ENCODE data around the gene COL9A2.

Gene COL9A2

DNA sequence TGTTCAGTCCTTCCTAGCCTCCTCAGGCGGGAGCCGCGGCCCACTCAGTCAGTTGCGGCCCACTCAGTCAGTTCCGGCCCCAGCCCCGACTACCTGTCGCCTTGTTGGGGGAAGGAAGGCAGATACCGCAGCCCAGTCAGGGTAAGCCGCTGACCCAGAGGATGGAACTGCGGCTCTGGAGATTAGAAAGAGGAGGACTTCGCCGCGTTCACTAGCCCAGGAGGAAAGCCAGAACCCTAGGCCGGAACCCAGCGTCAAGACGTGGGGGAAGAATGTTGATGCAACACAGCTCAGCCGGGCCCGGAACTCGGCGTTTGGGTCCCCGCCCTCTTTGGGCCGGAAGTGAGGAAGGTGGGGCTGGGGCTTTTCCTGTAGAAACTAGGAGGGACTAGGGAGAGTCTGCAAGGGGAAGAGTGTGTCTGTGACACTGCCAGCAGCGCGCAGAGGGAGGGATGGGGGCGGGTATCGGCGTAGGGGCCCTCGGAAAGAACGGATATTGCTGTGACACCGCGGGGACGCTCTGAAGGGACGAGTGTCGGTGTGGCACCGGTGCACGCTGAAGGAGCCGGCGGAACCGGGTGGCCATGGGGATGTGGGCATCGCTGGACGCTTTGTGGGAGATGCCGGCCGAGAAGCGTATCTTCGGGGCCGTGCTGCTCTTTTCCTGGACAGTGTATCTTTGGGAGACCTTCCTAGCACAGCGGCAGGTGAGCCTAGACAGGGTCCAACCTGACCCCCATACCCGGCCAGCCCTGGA lies 59.2 kb downstream of the COL9A2 start, which contains the start of gene ZMPSTE24:
Gene ZMPSTE24 (plus strand): TSS at position 549 of the 757 bp plus-strand sequence. CDS start 36 bp downstream, at position 585.
- peak; percentile 94 to 95 for DNase-seq (ENCODE audit: low read depth in 2 of 2)

DNA sequence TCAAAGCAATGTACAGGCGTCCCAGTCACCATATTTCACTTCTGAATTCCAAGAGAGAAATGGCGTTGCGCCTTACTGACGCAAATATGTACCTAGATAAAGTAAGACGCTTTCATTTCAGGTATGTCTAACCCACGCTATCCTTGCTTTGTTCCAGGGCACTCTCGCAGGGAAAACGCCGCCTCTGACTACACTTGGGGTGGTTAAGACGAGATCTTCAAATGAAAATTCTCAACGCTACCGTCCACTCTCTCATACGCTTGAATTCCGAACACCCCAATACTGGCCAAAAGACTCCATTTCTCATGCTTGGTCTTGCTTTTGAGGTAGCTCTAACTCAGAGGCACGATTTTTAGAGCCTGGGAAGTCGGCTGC lies 59.8 kb downstream of the COL9A2 start:
- DNase-seq (ENCODE audit: low read depth in 2 of 2), result peak in 1 of 2 experiments; percentile 24

DNA sequence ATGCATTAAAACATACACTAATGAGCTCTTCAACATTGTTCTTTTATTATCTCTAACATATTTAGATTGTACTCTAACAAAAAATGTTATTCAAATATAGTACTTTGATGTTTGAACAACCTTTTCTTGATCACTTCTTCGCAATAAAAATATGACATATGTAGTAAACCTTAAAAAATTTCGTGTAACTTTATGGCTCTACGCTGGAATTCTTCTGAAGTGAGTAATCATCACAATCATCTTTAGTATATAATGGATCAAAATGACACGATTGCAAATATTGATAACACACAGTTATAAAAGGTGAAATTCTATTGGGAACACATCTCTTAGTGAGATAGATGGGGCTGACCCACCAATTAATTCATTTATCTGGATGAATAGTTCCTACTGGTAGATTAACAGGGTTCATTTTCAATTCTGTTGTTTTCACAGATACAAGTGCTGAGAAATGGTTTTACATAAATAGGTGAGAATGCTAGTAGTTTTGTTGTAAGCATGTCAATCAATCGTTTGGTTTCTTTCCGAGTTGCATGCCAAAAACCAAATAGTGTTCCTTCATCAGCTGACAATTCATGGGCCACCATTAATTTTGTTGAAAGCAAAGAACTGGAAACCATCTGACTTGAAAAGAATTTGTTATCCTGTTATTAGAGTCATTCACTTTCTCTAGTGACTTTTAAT lies 60.5 kb downstream of the COL9A2 start:
- no peak for DNase-seq (ENCODE audit: low read depth in 2 of 2)

DNA sequence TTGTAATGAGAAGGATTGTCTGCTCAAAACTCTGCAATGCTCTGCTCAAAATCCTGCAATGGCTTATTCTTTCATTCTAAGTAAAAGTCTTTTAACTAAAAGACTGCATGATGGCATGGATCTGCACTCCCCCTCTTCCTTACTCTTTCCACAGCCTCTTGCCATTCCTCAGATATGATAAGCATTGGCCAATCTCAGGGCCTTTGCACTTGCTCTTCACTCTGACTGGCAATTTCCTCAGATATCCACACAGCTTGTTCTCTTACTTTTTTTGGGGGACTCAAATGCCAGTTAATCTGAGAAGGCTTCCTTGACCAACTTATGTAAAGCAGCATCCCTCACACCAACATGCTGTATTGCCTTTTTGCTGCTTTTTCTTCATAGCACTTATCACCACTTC lies 61.9 kb downstream of the COL9A2 start:
- no peak for DNase-seq (ENCODE audit: low read depth in 2 of 2)

DNA sequence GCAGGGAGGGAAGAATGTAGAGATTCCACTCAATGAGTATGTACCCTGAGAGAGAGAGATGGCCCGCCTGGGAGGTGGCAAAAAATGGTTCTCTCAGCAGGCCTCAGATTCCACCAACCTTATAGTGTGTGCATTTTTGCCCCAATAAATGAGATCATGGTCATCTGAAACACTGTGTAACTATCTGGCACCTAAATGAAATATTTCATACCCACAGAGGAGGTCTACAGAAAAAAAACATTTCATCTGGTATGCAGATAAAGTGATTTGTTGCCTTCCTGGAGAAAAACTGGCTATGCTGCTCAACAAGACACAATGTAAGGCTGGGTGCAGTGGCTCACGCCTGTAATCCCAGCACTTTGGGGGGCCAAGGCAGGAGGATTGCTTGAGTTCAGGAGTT lies 64.5 kb downstream of the COL9A2 start:
- no peak for DNase-seq (ENCODE audit: low read depth in 2 of 2)

DNA sequence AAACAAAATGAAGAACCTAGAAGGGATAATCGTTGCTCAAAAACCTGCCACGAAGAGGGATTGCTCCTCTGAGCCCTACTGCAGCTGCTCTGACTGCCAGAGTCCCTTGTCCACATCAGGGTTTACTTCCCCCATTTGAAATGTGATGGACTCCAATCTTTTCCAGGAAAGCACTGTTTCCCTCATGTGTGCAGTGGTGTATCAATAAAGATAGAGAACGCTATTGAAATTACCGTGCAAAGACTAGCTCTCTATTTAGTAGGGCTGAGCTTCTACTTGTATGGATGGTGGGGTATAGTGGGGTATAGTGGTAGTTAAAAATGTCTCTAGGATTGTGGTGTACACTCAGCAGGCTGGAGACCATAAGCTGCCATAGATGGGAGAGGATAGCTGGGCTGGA lies 65.6 kb downstream of the COL9A2 start:
- DNase-seq (ENCODE audit: low read depth in 2 of 2), result no peak

All from stimulated activated CD4-positive, alpha-beta T cell treated with anti-CD3 and anti-CD28 coated beads, Interleukin-12 subunit alpha, Interleukin-12 subunit beta, amount 100 ng/mL, for 24 hours (primary cell).